HG02852 (cell line): ENCODE data around the gene SGK2.
A peak's percentile ranks its signal among the peaks of the same experiment; 100 is the strongest.
"Not testable (repeated sequence)": the region's sequence is repeated elsewhere in the genome, so short reads cannot be mapped to it uniquely, and the experiment has no call there.

ENCODE experiments used
- ATAC-seq: cut with Tn5 transposase; IDR thresholded peaks from one replicate; pipeline ENCODE4 v1.9.1; 2021; ENCODE audit warnings: mild to moderate bottlenecking, moderate library complexity; ENCODE audit not compliant: unreplicated experiment

The SGK2 gene

DNA sequence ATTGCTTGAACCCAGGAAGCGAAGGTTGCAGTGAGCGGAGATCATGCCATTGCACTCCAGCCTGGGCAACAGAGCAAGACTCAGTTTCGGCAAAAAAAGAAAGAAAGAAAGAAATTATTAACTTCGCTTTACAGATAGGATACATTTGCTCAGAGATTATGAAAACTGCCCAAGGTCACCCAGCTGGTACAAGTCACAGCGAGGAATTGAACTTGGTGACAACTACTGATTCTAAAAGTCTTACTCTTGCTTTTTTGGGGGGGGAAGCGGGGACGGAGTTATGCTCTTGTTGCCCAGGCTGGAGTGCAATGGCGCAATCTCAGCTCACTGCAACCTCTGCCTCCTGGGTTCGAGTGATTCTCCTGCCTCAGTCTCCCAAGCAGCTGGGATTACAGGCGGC lies 29.7 kb downstream of the SGK2 start:
- not testable (repeated sequence) for ATAC-seq

DNA sequence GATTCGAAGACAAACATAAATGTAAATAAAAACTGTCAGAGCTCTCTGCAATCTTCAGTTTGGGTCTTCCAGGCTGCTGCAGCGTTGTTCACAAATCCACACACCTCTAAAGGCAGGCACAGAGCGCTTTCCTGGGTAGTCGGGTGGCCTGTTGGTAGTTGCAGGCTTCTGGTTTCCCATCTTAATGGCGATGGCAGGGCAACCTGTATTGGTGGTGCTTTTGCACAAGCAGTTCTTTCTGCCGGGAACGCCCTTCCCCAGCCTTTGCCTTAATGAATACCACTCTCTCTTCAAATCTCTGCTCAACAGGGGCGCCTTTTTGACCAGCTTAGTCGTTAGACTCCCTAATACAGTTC lies 31.2 kb downstream of the SGK2 start:
- no peak for ATAC-seq

DNA sequence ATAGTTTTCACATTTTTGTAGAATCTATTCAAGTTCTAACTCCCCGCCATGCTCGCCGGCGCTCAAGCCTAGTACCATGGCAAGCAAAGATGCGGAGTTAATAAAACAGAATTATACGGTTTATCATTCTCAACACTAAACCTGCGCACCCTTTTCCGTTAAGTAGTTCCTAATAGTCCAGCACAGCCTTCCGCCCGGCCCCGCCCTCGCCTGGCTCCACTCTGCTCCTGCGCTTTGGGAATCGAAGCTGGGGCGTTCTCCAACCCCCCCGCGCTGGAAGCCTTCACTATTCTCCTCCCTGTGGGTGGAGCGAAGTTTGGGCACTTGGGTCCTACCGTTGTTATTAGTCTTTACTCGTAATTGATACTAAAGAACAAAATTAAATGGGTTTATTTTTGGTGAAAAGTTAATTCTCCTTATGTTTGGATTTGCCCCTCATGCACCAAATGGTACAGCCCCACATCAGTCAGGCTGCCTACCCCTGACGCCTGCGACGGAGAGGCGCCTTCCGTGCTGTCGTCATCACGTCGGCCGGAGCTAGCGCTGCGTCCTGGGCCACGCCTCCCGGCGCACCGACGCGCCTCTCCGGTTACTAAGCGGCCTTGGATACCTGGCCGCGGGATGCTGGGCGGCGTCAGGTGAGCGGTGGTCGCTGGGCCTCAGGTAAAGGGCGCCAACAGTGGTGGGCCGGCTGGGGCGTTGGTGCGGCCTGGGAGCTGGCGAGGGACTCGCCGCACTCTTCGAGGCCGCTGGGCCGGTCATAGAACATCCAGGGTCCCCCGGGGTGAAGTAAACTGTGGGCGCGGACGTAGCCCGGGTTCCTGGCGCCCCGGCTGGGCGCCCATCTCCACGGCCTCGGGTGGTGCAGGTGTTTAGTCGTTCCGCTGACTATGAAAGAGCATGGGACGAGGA lies 31.8 kb downstream of the SGK2 start, which contains the start of gene IFT52:
IFT52 (plus strand) TSS at position 546 of the 912 bp plus-strand sequence. CDS start 3,762 bp downstream, outside the sequence.
- peak; percentile 99 for ATAC-seq

DNA sequence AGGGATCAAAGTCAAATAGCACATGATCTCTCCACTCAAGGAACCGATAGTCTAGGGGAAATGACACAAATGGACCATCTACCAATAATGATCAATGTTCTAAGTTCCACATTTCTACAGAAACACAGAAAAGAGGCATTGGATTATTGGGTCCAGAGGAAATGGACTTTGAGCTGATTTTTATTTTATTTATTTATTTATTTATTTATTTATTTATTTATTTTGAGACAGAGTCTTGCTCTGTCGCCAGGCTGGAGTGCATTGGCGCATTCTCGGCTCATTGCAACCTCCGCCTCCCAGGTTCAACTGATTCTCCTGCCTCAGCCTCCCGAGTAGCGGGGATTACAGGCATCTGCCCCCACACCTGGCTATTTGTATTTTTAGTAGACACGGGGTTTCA lies 43.1 kb downstream of the SGK2 start:
- not testable (repeated sequence) for ATAC-seq

DNA sequence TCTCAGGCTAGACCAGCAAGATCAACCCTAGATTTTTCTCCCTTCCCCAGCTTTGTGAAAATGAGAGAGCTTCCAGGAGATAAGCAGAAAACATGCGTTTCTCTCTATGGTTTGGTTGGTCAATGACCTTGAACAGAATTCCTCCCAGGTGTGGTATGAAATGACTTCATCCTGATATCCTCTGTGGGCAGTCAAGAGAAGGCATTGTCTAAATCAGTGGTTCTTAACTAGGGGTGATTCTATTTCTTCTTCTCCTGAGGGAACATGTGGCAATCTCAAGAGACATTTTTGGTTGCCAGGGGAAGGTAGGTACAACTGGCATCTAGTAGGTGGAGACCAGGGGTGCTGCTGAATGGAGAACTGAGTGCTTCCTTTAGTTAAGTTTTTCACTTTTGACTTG lies 44.3 kb downstream of the SGK2 start:
- ATAC-seq: no peak

DNA sequence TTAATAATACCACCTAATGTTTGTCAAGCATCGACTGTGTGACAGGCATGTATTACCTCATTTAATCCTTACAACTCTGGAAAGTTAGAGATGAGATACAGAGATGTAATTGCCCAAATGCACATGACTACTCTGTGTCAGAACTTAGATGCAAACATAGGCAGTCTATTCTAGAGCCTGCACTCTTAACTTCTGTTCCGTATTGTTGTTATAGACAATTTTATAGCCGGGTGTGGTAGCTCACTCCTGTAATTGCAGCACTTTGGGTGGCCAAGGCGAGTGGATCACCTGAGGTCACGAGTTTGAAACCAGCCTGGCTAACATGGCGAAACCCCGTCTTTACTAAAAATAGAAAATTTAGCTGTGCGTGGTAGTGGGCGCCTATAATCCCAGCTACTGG lies 46.9 kb downstream of the SGK2 start:
- no peak for ATAC-seq

DNA sequence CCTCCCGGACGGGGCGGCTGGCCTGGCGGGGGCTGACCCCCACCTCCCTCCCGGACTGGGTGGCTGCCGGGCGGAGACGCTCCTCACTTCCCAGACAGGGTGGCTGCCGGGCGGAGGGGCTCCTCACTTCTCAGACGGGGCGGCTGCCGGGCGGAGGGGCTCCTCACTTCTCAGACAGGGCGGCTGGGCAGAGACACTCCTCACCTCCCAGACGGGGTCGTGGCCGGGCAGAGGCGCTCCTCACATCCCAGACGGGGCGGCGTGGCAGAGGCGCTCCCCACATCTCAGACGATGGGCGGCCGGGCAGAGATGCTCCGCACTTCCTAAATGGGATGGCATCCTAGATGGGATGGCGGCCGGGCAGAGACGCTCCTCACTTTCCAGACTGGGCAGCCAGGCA lies 48.5 kb downstream of the SGK2 start:
- not testable (repeated sequence) for ATAC-seq

DNA sequence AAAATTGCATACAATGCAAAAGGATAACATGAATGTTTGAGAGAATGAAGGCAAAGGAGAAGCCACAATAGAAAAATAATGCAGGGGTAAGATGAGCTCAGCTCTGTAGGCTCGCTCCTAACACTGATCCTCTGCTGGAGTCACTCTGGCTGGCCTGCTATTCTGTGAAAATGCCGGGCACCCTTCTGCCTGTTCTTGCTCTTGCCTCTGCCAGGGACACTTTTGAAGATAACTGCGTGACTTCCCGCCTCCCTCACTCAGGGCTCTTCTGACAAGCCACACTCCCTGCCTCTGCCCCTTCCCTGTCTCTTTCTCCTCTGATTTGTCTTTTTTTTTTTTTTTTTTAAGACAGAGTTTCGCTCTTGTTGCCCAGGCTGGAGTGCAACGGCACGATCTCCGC lies 72.8 kb downstream of the SGK2 start:
- no peak for ATAC-seq
